NT2/D1 (cell line): Measurements from ENCODE around the gene KNG1.

ENCODE experiments used
- SUZ12 ChIP-seq: IDR thresholded peaks from 2 replicates; pipeline ENCODE4 v1.6.1; 2011; ENCODE audit not compliant: insufficient read length, insufficient read depth; ENCODE audit errors: extremely low read depth
- ZNF274 ChIP-seq: IDR thresholded peaks from 2 replicates; pipeline ENCODE4 v1.6.1; 2011; ENCODE audit warnings: mild to moderate bottlenecking, low read depth, low read length

GRCh38 chr3:186691676-186692075, 25.5 kb upstream of the KNG1 start:
- TF ChIP-seq SUZ12 (no peak), ZNF274 (no peak)
